D721Med (cell line): ENCODE data around the gene PDGFD.

Experiments
- DNase-seq: peaks from one replicate; pipeline ENCODE4 v3.0.0; 2011; ENCODE audit warnings: low spot score; ENCODE audit not compliant: insufficient read length
- FAIRE-seq: peaks from 2 replicates; lab custom pipeline; 2011; peaks lifted over from hg19 to GRCh38; lab: Jason Lieb, UNC
- TF ChIP-seq, protein P1 (sequence below): IDR thresholded peaks from 2 replicates; pipeline ENCODE4 v1.5.1; 2012; ENCODE audit warnings: mild to moderate bottlenecking, control low read depth; ENCODE audit not compliant: insufficient read depth; ENCODE audit errors: missing control alignments

PDGFD gene

DNA sequence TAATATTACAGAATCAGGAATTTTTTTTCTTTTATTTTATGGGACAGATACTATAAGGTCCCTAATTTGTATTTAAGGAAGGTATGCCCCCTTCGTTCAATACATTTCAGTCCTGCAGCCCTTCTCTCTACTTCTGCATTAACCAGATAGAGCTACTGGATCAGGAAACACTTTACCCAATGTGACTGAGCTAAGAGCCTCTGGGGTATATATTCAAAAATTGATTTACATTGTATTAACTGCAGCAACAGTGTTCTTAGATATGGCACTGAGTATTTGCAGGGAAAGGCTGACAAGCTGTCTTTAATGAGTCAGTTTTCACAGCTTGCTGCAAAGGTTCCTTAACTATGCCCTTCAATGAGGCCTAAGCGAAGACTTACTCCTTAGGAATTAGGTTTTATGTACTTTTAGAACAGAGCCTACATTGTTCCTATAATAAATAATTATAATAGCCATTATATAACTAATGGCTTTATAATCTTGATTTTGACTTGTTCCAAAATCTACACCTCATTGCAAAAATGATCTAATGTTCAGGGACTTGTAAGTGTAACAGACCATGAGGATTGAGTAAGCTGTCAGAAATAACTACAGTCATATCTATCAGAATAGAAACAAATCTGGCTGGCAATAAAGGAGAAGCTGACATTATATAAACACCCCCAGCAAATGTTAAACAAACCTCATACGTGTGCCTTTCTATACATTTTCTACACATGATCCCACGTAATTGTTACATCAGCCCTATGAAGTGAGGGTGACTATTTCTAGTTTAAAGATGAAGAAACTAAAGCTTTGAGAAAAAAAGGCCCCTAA lies 72.5 kb downstream of the PDGFD start:
- TF ChIP-seq, protein P1, sequence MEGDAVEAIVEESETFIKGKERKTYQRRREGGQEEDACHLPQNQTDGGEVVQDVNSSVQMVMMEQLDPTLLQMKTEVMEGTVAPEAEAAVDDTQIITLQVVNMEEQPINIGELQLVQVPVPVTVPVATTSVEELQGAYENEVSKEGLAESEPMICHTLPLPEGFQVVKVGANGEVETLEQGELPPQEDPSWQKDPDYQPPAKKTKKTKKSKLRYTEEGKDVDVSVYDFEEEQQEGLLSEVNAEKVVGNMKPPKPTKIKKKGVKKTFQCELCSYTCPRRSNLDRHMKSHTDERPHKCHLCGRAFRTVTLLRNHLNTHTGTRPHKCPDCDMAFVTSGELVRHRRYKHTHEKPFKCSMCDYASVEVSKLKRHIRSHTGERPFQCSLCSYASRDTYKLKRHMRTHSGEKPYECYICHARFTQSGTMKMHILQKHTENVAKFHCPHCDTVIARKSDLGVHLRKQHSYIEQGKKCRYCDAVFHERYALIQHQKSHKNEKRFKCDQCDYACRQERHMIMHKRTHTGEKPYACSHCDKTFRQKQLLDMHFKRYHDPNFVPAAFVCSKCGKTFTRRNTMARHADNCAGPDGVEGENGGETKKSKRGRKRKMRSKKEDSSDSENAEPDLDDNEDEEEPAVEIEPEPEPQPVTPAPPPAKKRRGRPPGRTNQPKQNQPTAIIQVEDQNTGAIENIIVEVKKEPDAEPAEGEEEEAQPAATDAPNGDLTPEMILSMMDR, result no peak
- no peak for DNase-seq
- no peak for FAIRE-seq

DNA sequence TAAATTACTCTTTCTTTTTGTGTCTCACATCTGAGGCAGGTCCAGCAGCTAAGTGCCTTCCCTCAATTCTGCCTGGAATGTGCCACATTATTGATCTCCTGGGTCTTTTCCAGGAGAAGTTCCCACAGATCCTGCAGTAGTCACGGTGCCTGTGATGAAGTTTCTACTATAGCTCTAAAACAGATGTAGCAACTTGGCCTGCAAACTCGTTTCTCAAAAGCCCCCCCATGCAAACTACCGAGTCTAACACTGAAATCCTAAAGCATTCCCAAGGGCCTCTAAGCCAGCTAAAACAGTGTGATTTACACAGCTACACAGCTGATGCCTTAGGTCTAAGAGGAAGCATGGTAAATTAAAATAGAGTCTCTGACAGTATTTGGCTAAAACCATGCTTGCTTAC lies 73.2 kb downstream of the PDGFD start:
- no peak for FAIRE-seq
- TF ChIP-seq, protein P1, result no peak
- no peak for DNase-seq

DNA sequence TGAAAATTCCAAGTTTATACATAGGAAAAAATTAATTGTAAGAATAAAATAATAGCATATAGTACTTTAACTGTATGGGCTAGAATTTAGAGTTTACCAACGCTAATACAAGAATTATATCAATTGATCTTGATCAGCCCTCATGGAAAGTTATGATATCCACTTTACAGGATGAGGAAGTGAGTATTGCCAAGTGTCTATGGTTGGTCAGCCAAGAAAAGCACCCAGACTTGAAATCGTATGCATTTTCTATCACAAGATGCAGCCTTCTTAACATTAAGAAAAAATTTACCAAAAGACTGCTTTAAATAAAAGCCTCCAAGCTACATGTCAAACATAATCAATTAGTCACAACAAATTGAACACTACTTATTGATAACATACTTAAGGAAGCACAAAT lies 74.5 kb downstream of the PDGFD start:
- no peak for FAIRE-seq
- DNase-seq, result no peak
- TF ChIP-seq, protein P1, result no peak

DNA sequence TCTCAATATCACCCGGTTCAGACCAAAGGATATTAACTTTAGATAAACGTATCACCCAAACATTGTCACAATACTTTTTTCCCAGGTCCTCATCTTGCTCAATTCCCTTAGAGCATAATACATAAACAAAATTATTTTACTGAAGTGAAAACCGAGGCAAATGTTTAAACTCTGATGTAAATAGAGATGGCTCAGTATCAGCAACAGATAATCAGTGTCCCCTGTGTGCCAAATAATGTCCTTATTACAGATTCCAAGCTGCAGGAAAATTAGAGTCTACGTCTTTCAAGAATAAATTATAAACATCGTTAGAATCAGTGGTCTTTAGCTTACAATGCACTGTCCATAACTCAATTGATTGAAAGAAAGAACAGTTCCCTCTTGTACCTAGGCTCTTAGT lies 77.3 kb downstream of the PDGFD start:
- no peak for DNase-seq
- no peak for FAIRE-seq
- TF ChIP-seq, protein P1, result no peak

DNA sequence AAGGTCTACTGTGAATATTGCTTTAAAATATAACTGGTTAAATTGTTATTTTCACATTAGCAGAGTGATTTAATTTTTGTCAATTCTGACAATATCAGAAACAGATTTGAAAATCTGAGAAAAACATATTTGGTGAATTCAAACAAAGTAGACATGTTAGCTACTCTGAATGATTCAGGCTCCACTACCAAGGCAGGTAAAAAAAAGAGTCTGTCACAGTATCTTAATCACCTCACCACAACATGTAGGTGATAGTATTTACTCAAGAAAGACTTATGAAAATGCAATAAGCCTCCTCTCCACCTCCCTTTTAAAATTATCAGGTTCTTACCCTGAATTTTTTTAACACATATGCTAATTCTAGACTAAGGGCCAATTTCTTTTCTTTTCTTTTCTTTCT lies 85.0 kb downstream of the PDGFD start:
- DNase-seq (no peak), FAIRE-seq (no peak)
- TF ChIP-seq, protein P1, result no peak

DNA sequence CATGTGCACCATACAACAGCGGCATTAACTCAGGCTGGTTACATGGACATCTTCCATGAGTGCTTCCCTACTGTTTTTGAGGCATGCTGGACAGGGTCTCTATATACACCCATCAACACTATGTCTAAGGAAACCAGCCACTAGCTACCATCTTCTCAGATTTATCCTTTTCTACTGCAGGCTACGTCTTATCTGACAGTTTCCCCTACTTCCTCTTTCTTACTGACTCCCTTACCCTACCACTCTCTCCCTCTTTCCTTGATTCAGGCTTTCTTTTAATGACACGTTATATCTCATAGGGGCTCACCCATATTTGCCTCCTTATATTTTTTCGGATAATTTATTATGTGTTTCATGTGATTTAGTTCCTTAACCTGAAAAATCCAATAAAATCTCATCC lies 85.7 kb downstream of the PDGFD start:
- TF ChIP-seq, protein P1, result no peak
- FAIRE-seq (no peak), DNase-seq (no peak)

DNA sequence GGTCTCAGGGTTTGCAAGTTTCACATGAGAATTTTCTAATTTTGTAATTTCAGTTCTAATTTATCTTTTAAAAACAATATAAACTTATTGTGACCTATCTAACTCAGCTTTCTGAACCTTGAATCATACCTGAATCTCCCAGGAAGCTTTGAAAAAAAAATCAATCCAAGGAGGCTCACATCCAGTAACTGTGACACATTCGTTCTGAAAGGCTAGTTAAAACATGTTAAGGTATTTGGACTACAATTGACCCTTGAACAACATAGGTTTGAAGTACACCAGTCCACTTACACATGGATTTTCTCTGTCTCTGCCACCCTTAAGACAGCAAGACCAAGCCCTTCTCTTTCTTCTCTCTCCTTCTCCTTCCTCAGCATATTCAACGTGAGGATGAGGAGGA lies 87.5 kb downstream of the PDGFD start:
- TF ChIP-seq, protein P1, result no peak
- FAIRE-seq (no peak), DNase-seq (no peak)
